Activated naive CD8-positive, alpha-beta T cell treated with anti-CD3 and anti-CD28 coated beads, Interleukin-2, amount 50 U/mL, for 16 hours (primary cell): ENCODE measurements around the gene DCAF17.
"Not testable (repeated sequence)": the region's sequence is repeated elsewhere in the genome, so short reads cannot be mapped to it uniquely, and the experiment has no call there.

ENCODE experiments used
- DNase-seq: peaks from one replicate; pipeline ENCODE4 v3.0.0-alpha.2; 2020; ENCODE audit warnings: low read depth, low spot score

Gene DCAF17

GRCh38 chr2:171452773-171453172 is 18.7 kb downstream of the DCAF17 start:
- no peak for DNase-seq

GRCh38 chr2:171459498-171459897 is 25.5 kb downstream of the DCAF17 start:
- no peak for DNase-seq

GRCh38 chr2:171460537-171460936 is 26.5 kb downstream of the DCAF17 start:
- DNase-seq = no peak

GRCh38 chr2:171469176-171469575 is 35.1 kb downstream of the DCAF17 start:
- no peak for DNase-seq

GRCh38 chr2:171470129-171470528 is 36.1 kb downstream of the DCAF17 start:
- no peak for DNase-seq

- no peak for DNase-seq
Observed at GRCh38 chr2:171475979-171476378, 42.0 kb downstream of the DCAF17 start.

- DNase-seq = no peak
Observed at GRCh38 chr2:171478345-171478744, 44.3 kb downstream of the DCAF17 start.

GRCh38 chr2:171479154-171479814 is 45.3 kb downstream of the DCAF17 start:
- no peak for DNase-seq

GRCh38 chr2:171480908-171481307 is 46.9 kb downstream of the DCAF17 start:
- no peak for DNase-seq

GRCh38 chr2:171482308-171482707 is 48.3 kb downstream of the DCAF17 start:
- no peak for DNase-seq

- DNase-seq = no peak
Observed at GRCh38 chr2:171482877-171483276, 48.9 kb downstream of the DCAF17 start.

GRCh38 chr2:171483793-171484192 is 49.8 kb downstream of the DCAF17 start:
- no peak for DNase-seq

GRCh38 chr2:171485116-171485515 is 51.1 kb downstream of the DCAF17 start:
- DNase-seq = no peak

GRCh38 chr2:171487201-171487600 is 53.2 kb downstream of the DCAF17 start:
- DNase-seq = no peak

GRCh38 chr2:171487803-171488259 is 53.8 kb downstream of the DCAF17 start:
- no peak for DNase-seq

- no peak for DNase-seq
Observed at GRCh38 chr2:171490577-171490976, 56.6 kb downstream of the DCAF17 start.

- no peak for DNase-seq
Observed at GRCh38 chr2:171491292-171491691, 57.3 kb downstream of the DCAF17 start.

GRCh38 chr2:171492664-171493063 is 58.6 kb downstream of the DCAF17 start:
- DNase-seq = no peak

GRCh38 chr2:171497664-171498063 is 63.6 kb downstream of the DCAF17 start:
- DNase-seq = not testable (repeated sequence)

GRCh38 chr2:171505374-171505773 is 71.3 kb downstream of the DCAF17 start:
- DNase-seq = no peak

- DNase-seq = no peak
Observed at GRCh38 chr2:171509945-171510731, 76.1 kb downstream of the DCAF17 start.

GRCh38 chr2:171512014-171512413 is 78.0 kb downstream of the DCAF17 start:
- no peak for DNase-seq

- no peak for DNase-seq
Observed at GRCh38 chr2:171512683-171513195, 78.7 kb downstream of the DCAF17 start.
